K562 (cell line): ENCODE results near the gene ATP6V1F. TPM values are rescaled to one million over a fixed set of nuclear protein-coding genes. Genes with fewer than 3 reads are reported as not detected.
A peak's percentile ranks its signal among the peaks of the same experiment; 100 is the strongest.

Experiments used
- FOXA1 ChIP-seq: fragments of 450-650 bp; IDR thresholded peaks from 2 replicates; pipeline ENCODE4 v1.6.1; 2016; ENCODE audit warnings: mild to moderate bottlenecking, borderline replicate concordance
- HNRNPK ChIP-seq: fragments of 200-400 bp; formaldehyde crosslinking; IDR thresholded peaks from one replicate; pipeline ENCODE4 v1.6.1; 2018; ENCODE audit warnings: mild to moderate bottlenecking, low read depth, low read length; ENCODE audit not compliant: poor library complexity, severe bottlenecking
- HOXB6 ChIP-seq: fragments of 250-450 bp; sonication (Bioruptor Pico); IDR thresholded peaks from 2 replicates; pipeline ENCODE4 v1.5.1; 2022; ENCODE audit warnings: mild to moderate bottlenecking, borderline replicate concordance
- HSF4 ChIP-seq: fragments of 250-450 bp; sonication (Bioruptor Pico); IDR thresholded peaks from 2 replicates; pipeline ENCODE4 v2.1.2; 2022; ENCODE audit warnings: mild to moderate bottlenecking, moderate library complexity, borderline replicate concordance
- IFI16 ChIP-seq: fragments of 250-450 bp; sonication (Bioruptor Pico); IDR thresholded peaks from 2 replicates; pipeline ENCODE4 v2.1.2; 2022; ENCODE audit warnings: mild to moderate bottlenecking, inconsistent platforms
- MAFF ChIP-seq: IDR thresholded peaks from 2 replicates; pipeline ENCODE4 v1.6.1; 2012; ENCODE audit warnings: low read length, improper control_type of control experiment
- MYNN ChIP-seq, 2 experiments: sonication (generic); formaldehyde crosslinking in 1 of 2; IDR thresholded peaks; 2 replicates each; pipeline versions ENCODE4 v1.5.0 to v1.6.1; 2016 to 2020; ENCODE audit warnings: antibody characterized with exemption in 1 of 2, missing genetic modification reagents in 1 of 2
- NONO ChIP-seq, 2 experiments: fragments of 200-400 bp in 1 of 2; fragments of 450-650 bp in 1 of 2; formaldehyde crosslinking in 1 of 2; IDR thresholded peaks; 2 replicates each; pipeline ENCODE4 v1.6.1; 2017; ENCODE audit warnings: low read depth in 2 of 2, mild to moderate bottlenecking in 2 of 2, moderate library complexity in 2 of 2, low read length in 1 of 2
- NR2C2 ChIP-seq, 2 experiments: fragments of 200-800 bp in 1 of 2; sonication (Bioruptor generic) in 1 of 2; sonication (generic) in 1 of 2; formaldehyde crosslinking in 1 of 2; IDR thresholded peaks; 2 replicates each; pipeline versions ENCODE4 v1.6.1 to v1.8.0; 2016 to 2022; ENCODE audit warnings: mild to moderate bottlenecking in 1 of 2, missing compliant biosample characterization in 1 of 2, missing genetic modification characterization in 1 of 2, missing genetic modification reagents in 1 of 2
- PKNOX1 ChIP-seq: fragments of 450-650 bp; IDR thresholded peaks from 2 replicates; pipeline ENCODE4 v1.6.1; 2016
- POLR2B ChIP-seq: fragments of 450-650 bp; IDR thresholded peaks from 2 replicates; pipeline ENCODE4 v1.6.1; 2018; ENCODE audit warnings: low read depth; ENCODE audit not compliant: partially characterized antibody
- POU5F1 ChIP-seq: fragments of 150-350 bp; IDR thresholded peaks from 2 replicates; pipeline ENCODE4 v1.6.1; 2014; ENCODE audit warnings: borderline replicate concordance, low read length, low read depth, mild to moderate bottlenecking; ENCODE audit not compliant: partially characterized antibody
- RBFOX2 ChIP-seq: fragments of 200-400 bp; formaldehyde crosslinking; IDR thresholded peaks from 2 replicates; pipeline ENCODE4 v1.6.1; 2017; ENCODE audit warnings: low read depth, mild to moderate bottlenecking, low read length, moderate library complexity
- RERE ChIP-seq: sonication (generic); formaldehyde crosslinking; IDR thresholded peaks from 2 replicates; pipeline ENCODE4 v1.8.0; 2023; ENCODE audit warnings: missing genetic modification reagents, mild to moderate bottlenecking, borderline replicate concordance
- SMARCA4 ChIP-seq: fragments of 450-650 bp; IDR thresholded peaks from 2 replicates; pipeline ENCODE4 v1.6.1; 2016
- ZC3H8 ChIP-seq: fragments of 450-650 bp; IDR thresholded peaks from 2 replicates; pipeline ENCODE4 v1.6.1; 2017
- polyA plus RNA-seq, 8 experiments: library from polyadenylated mRNA; depleted of rRNA in 4 of 8; stranded (reverse) in 5 of 8; unstranded in 3 of 8; fragments of >200 nt; fragmentation: Nextera tagmentation in 2 of 8; fragmentation: Illumina TruSeq in 1 of 8; extraction: Ambion mirVana in 2 of 8; extraction: Trizol in 1 of 8; gene quantifications; 2 replicates each; pipeline versions ENCODE4 v1.2.1 to v1.2.3, GENCODE V29; 2011 to 2014; ENCODE audit warnings: inconsistent platforms in 1 of 8, missing spikeins in 1 of 8
- total RNA-seq, 7 experiments: library from RNA; depleted of rRNA in 6 of 7; stranded (reverse); fragments of >200 nt in 6 of 7; fragmentation: Illumina TruSeq in 2 of 7; extraction: Trizol in 2 of 7; gene quantifications; 2 replicates each; pipeline versions ENCODE4 v1.2.1 to v1.2.3, GENCODE V29; 2011 to 2021; ENCODE audit warnings: low replicate concordance in 1 of 7
- TF ChIP-seq, protein P1 (sequence below): fragments of 250-450 bp; sonication (Bioruptor Pico); IDR thresholded peaks from 2 replicates; pipeline ENCODE4 v1.8.0; 2021; ENCODE audit warnings: moderate library complexity, mild to moderate bottlenecking, inconsistent platforms

The ATP6V1F gene
- total and polyA plus RNA-seq, 9 of the 15 experiments (the other 6 are each of a cell fraction or from before 2014, with no cell fraction given), result 206 to 1,123 (median 542) TPM

DNA sequence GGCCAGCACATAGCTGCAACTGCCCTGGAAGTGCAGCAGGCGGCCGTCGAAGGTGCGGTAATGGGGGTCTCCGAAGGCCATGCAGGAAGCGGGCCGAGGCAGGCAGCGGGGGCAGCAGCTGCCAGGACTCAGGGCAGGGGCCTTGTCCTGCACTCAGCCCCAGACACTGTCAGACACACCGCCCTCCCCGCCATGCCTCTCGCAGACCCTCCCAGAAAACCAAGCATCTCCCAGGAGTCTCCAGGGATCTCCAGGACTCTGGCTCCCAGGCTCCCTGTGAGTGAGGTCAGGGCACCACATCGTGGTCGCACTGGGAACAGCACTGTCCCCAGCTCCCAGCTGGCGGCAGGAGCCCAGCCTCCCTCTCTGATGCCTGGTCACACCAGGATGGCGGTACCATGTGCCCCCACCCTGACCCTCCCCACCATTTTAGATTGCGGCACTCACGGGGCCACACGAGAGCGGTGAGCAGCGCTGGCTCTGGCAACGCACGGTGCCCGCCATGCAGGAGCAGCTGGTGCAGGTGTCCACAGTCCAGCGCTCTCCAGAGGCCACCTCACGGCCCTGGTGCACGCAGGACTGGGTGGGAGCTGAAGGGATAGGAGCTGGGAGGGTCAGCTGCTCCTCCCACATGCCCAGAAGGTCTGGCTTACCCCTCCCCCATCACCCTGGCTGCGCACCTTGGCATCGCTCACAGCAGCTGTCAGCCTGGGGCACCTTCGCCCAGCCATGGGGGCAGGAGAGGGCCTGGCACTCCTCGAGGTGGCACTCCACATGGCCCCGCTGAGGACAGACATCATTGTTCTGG is 17.5 kb downstream of the ATP6V1F start (continued):
- no peak for TF ChIP-seq RERE
- TF ChIP-seq MAFF, result no peak
- no peak for TF ChIP-seq RBFOX2
- TF ChIP-seq PKNOX1, result no peak
- TF ChIP-seq ZC3H8, result no peak
- peak; percentile 73; the same call in 1 of the 2 replicates for TF ChIP-seq MYNN (IDR thresholded peaks at IDR 0.05)
- TF ChIP-seq MYNN (CRISPR knock-in tag; IDR thresholded peaks at IDR 0.05), result no peak
- TF ChIP-seq POLR2B, result no peak
- no peak for TF ChIP-seq IFI16 (CRISPR knock-in tag)
- no peak for TF ChIP-seq HOXB6 (CRISPR knock-in tag)
- TF ChIP-seq HNRNPK, result no peak
- TF ChIP-seq NONO (IDR thresholded peaks at IDR 0.05; ENCODE audit: low read depth in 2 of 2, low read length in 1 of 2), result peak in 1 of 2 experiments; percentile 46; a peak in 1 of 4 replicates
- TF ChIP-seq HSF4 (CRISPR knock-in tag), result no peak
- TF ChIP-seq, protein P1, sequence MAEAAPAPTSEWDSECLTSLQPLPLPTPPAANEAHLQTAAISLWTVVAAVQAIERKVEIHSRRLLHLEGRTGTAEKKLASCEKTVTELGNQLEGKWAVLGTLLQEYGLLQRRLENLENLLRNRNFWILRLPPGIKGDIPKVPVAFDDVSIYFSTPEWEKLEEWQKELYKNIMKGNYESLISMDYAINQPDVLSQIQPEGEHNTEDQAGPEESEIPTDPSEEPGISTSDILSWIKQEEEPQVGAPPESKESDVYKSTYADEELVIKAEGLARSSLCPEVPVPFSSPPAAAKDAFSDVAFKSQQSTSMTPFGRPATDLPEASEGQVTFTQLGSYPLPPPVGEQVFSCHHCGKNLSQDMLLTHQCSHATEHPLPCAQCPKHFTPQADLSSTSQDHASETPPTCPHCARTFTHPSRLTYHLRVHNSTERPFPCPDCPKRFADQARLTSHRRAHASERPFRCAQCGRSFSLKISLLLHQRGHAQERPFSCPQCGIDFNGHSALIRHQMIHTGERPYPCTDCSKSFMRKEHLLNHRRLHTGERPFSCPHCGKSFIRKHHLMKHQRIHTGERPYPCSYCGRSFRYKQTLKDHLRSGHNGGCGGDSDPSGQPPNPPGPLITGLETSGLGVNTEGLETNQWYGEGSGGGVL (CRISPR knock-in tag), result no peak
- TF ChIP-seq POU5F1, result no peak
- TF ChIP-seq NR2C2 (CRISPR knock-in tag; IDR thresholded peaks at IDR 0.05), result no peak
- no peak for TF ChIP-seq NR2C2 (tag; IDR thresholded peaks at IDR 0.05)
- no peak for TF ChIP-seq FOXA1
- no peak for TF ChIP-seq SMARCA4
